Suppressor macrophage treated with lipopolysaccharide for 4 hours (primary cell): ENCODE measurements around the gene IGF2R.
"Not testable (repeated sequence)": the region's sequence is repeated elsewhere in the genome, so short reads cannot be mapped to it uniquely, and the experiment has no call there.

ENCODE experiments used
- DNase-seq: peaks from one replicate; pipeline ENCODE4 v3.0.0-alpha.2; 2020

Gene IGF2R

GRCh38 chr6:160084198-160084776, 115.4 kb downstream of the IGF2R start:
- DNase-seq: no peak

- DNase-seq: no peak
Measured at GRCh38 chr6:160085226-160085625, 116.3 kb downstream of the IGF2R start.

DNA sequence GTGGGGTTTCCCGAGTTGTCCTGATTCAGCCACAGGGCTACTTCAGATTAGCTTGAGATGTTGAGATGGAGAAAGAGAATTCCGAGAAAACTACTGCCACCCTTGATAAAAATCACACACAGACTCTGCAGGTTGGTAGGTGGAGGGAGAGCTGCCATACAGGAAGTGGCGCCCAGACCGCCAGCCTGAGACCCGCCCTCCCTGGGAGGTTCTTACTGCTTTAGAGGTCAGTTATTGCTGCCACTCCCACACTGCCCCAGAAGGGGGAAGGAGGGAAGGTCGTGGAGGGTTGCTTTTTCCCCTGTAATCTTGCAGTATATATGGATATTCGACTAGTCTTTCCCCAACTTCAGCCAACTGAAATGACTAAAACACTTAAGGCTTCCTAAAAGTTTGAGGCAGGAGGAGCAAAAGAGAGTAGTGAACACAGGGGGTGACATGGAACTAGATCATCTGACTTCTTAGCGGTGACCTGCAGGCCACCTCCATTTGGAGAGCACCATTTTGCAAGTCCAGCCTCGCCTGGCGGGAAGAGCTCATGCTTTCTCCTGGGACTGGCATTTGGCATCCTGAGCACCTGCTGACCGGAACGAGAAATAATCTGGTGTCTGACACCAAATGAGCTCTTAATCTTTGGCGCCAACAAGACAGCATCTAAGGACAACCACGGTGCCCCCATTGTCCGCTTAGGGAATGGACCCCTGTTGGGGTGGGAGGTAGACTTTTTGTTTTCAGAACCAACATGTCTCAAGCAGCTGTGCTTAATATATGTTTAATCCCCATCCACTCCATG, 117.0 kb downstream of the IGF2R start:
- DNase-seq: no peak

- no peak for DNase-seq
Measured at GRCh38 chr6:160086754-160087153, 117.9 kb downstream of the IGF2R start.

DNA sequence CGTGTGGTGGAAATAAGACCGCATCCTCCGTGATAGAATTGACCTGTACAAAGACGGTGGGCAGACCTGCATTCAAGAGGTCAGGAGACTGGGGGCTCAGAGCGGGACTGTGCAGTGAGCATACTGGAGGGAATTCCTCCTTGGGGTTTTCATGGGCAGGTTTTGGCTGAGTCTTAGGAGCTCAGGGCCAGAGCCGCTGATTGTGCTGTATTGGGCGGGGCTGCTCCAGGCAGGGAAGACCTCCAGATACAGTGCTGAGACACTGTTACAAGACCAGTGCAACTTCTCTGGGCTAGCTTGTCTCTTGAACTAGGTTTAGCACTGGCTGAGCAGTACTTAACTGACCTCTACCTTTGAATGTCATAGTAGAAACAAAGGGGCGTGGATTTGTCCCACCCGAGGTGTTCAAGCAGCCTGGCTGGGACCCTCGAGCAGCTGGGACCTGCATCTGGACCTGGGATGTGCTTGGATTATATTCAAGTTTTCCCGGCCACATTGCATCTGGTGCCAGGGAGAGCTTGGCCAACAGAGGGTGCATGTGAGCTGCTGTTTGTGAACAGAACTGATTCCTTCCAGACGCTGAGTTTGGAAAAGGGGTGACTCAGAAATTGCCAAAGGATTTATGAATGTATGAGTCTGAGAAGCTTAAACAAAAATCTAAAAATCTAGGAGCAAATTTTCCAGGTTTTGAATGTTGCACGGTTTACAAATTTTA, 119.3 kb downstream of the IGF2R start:
- DNase-seq: peak; percentile 27

DNA sequence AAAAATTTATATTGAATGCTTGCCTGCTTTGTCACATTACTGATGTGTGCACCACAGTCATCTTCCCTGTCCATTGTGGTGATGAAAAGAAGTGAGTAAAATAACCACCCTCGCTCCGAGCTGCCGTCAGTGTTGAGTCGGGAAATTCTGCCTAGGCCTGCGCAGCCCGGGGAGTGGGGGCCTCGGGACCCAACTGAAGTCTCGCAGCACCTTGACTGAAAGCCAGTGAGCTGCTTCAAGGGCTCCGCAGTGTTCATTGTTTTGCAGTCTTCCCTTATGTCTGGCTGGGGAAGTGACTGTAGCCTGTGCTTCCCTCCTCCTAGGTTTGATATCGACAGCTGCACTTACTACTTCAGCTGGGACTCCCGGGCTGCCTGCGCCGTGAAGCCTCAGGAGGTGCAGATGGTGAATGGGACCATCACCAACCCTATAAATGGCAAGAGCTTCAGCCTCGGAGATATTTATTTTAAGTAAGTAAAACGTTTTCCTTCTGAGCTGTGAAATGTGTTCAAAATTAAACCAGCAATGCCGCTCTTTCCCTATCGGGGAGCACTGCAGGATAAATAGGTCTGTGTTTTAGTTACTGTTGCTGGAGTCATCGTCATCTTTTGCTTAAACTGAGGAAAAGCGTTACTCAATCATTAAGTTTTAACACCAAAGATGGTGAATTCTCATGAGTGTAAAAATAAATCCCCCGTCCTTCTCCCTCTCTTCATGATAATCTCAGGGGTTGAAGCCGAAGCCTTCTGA, 120.1 kb downstream of the IGF2R start:
- DNase-seq: no peak

GRCh38 chr6:160089534-160089897, 120.6 kb downstream of the IGF2R start:
- no peak for DNase-seq

- not testable (repeated sequence) for DNase-seq
Measured at GRCh38 chr6:160090442-160091239, 121.8 kb downstream of the IGF2R start.

- DNase-seq: not testable (repeated sequence)
Measured at GRCh38 chr6:160092176-160092575, 123.3 kb downstream of the IGF2R start.

GRCh38 chr6:160092602-160093001, 123.7 kb downstream of the IGF2R start:
- no peak for DNase-seq

DNA sequence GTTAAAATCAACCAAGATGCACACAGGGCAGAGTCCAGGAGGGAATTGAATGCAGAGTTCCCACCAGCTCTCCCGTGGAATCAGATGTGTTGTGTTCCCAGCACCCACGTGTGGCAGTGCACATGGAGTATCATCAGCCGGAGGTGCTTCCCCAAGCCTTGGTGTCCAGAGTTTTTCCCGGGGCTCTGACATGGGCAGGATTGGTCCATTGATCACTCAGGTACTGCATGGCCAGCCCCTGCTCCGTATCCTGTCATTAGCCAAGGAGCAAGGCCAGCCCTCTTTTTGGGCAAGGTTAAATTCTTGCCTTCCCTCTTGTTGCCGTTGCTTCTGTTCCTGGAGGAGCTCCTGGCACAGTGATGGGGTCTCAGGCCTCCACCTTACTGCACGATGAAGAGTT, 124.2 kb downstream of the IGF2R start:
- no peak for DNase-seq

DNA sequence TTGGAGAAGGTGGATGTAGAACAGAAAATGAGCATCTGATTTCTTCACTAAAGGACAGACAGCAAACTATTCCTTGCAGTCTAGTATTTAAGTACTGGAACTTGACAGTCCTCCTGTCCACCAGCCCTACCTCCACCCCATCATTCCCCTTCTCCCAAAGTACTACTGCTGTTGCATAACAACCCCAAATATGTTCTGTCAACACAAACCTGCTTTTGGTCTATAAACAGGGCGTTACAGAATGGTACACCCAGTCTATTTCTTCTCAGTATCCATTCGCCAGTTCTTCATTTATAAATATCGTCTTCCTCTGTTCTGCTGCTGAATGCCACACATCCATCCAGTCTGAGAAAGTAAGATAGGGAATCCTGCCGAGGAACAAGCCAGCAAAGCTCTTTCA, 125.1 kb downstream of the IGF2R start:
- no peak for DNase-seq

- no peak for DNase-seq
Measured at GRCh38 chr6:160095146-160095845, 126.4 kb downstream of the IGF2R start.

DNA sequence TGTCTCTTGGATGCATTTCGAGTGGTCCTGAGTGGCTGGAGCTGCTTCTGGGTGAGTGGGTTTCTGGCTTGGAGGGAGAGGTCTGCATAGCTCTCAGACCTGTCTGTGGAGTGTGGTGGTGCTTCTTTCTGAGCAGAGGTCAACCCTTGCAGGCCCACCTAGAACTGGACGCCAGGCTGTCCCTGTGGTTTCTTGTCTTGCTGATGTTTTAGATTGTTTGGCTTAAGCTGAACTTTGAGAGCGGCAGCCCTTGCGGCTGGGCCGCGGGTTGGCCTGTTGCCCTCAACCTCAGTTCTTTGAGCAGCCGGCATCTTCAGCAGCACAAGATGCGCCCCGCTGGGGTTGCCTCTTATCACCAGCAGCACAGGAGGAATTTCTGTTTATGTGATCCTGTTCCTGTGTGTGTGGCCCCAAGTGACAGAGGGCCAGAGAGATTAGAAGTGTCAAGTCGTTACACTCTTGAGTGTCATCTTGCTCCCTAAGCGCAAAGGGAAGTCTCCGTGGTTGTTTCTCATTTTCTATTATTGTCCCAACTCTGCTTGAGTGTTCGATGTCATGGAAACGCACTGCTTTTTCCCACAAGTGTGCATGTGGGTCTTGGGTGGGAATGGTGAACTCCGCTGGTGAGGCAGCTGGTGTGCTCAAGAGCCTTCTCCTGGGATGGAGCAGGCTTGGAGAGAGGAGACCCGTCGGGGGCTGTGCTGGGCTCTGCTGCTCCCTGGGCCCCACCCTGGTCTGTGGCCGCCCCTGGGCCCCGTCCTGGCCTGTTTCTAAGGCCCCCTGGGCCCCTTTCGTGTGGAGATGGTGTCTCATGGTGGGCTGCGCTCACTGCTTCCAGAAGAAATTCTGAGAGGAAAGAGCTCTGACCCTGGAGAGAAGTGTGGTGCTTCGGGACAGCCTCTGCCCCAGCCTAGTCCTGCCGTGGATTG, 132.7 kb downstream of the IGF2R start:
- DNase-seq: no peak

DNA sequence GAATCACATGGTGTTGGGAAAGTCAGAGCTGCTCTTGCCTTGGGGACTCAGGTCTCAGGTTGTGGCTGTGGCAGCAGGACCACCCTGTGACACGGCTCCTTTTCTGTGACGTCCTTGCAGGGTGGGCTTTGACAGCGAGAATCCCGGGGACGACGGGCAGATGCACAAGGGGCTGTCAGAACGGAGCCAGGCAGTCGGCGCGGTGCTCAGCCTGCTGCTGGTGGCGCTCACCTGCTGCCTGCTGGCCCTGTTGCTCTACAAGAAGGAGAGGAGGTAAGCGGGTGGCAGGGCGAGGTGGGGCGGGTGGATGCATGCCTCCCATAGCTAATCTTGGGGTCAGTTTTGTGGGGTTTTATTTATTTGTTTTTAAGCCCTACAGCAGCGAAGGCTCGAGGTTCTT, 133.5 kb downstream of the IGF2R start:
- no peak for DNase-seq

DNA sequence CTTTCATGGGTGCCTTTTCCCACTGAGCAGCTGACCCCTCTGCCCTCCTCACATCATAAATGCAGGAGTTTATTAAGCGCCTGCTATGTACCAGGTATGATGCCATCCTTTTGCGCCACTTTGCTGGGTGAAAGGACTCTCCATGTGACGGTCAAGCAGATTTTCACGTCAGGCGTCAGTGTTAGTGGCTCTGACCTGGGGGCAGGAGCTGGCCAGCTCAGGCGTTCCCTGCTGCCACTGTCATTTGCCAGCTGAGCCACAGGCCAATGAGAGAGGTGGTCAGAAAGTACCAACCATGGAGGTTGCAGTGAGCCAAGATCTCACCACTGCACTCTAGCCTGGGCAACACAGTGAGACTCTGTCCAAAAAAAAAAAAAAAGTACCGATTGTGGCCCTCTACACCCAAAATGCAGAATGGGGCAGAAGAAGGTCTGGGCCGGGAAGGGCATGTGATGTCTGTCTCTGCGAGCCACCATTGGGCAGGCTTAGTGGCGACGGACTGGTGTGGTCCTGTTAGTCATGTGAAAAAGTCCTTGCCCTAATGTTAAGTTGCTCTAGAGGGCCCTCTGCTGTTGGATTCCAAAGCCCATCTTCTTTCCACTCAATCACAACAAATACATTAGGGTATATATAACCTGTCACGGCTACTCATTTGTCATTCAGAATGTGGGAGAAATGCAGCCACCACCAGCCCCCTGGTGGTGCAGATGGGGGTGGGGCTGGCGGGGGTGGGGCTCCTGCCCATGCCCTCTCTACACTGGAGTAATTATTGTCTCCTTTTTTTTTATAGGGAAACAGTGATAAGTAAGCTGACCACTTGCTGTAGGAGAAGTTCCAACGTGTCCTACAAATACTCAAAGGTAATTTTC, 134.3 kb downstream of the IGF2R start:
- peak; percentile 22 for DNase-seq

- DNase-seq: no peak
Measured at GRCh38 chr6:160103825-160104100, 134.9 kb downstream of the IGF2R start.

- DNase-seq: no peak
Measured at GRCh38 chr6:160104821-160105517, 136.1 kb downstream of the IGF2R start.

DNA sequence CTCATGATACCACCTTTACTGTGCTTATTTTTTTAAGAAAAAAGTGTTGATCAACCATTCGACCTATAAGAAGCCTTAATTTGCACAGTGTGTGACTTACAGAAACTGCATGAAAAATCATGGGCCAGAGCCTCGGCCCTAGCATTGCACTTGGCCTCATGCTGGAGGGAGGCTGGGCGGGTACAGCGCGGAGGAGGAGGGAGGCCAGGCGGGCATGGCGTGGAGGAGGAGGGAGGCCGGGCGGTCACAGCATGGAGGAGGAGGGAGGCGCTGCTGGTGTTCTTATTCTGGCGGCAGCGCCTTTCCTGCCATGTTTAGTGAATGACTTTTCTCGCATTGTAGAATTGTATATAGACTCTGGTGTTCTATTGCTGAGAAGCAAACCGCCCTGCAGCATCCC, 137.1 kb downstream of the IGF2R start:
- DNase-seq: no peak
